H1 (cell line): ENCODE data around the gene EEPD1. TPM values are rescaled to one million over a fixed set of nuclear protein-coding genes. Genes with fewer than 3 reads are reported as not detected.

Experiments
- CHD7 ChIP-seq: fragments of 300-600 bp; sonication (generic); IDR thresholded peaks from 2 replicates; pipeline ENCODE4 v1.7.1; 2012; ENCODE audit warnings: low read length, moderate library complexity, mild to moderate bottlenecking, inconsistent platforms; ENCODE audit not compliant: insufficient replicate concordance
- EZH2 ChIP-seq: fragments of 200-600 bp; sonication (generic); IDR thresholded peaks from 2 replicates; pipeline ENCODE4 v1.7.1; 2012; ENCODE audit warnings: low read depth, mild to moderate bottlenecking, moderate library complexity, low read length, inconsistent platforms; ENCODE audit not compliant: severe bottlenecking
- NANOG ChIP-seq: IDR thresholded peaks from 2 replicates; pipeline ENCODE4 v1.6.1; 2011; ENCODE audit warnings: low read length, low read depth, mild to moderate bottlenecking, inconsistent platforms; ENCODE audit not compliant: insufficient read depth, poor library complexity, severe bottlenecking
- polyA plus RNA-seq, 7 experiments: library from polyadenylated mRNA; depleted of rRNA in 3 of 7; stranded (reverse) in 5 of 7; unstranded in 2 of 7; fragments of >200 nt in 5 of 7; fragments of 200-250 nt in 2 of 7; gene quantifications; 1 replicate in 5 of 7; 2 replicates in 1 of 7; 4 replicates in 1 of 7; pipeline versions ENCODE4 v1.2.1 to v1.2.3, GENCODE V29; 2011 to 2013; ENCODE audit warnings: missing spikeins in 2 of 7, mixed read lengths in 2 of 7
- total RNA-seq: library from RNA; stranded (reverse); fragmentation: NEBNext Ultra II Directional; extraction: Animal tissue kit (Norgen Biotek cat#: 25700); gene quantifications from 2 replicates; pipeline ENCODE4 v1.2.1, GENCODE V29; 2021

EEPD1 gene
- total and polyA plus RNA-seq, 2 of the 8 experiments (the other 6 are each of a cell fraction or from before 2014, with no cell fraction given), result 3.1 to 7.8 TPM

DNA sequence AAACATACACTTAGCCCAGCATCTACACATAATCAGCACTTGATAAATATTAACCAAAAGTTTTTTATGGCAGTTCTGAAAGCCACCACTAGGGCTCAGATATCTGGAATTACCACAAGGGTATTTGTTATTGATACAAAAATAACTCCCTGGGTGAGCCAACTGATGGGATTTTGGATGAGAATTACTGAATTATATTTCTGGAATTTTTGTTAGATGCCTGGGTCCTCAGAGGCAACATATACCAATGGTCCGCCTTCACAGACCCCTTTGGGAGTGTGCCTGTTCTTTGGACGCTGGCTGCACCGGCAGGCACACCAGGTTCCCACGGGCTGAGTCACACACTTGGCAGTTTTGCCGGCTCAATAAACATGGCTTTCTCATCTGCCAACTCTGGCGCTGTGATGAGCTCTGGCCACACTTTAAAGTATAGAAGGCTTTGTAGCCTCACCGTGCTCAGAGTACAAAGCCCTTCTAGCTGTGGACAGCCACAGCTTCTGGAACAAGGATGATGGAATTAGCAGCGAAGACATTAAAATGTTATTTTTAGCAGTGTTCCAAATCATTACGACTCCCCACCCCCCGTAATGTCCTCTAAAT, 24.5 kb upstream of the EEPD1 start (continued):
- no peak for TF ChIP-seq CHD7
- TF ChIP-seq NANOG, result no peak
- TF ChIP-seq EZH2, result no peak
